ENCODE data around the gene TNFRSF25.

Gene TNFRSF25

DNA sequence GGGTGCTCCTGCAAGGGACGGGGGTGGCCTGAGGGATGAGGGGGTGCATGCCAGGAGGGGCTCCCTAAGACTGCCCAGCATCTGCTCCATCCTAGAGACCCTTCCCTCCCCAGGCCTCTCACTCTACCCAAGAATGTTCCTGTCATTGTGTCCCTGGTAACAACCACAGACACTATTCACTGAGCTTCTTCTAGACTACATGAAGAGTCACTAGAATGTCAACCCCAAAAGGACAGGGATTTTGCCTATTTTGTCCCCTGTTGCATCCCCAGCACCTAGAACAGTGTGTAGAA lies 2.9 kb downstream of the TNFRSF25 start:
- no peak overlapping the region for H3K4me3 ChIP-seq (replicated peaks; ENCODE audit: insufficient read depth, low read length)
- H3K27me3 ChIP-seq (ENCODE audit: insufficient read depth, poor library complexity, severe bottlenecking): peaks cover 50% of the 10 kb centered on the region
- no peak overlapping the region for H3K27ac ChIP-seq (replicated peaks)
- TF ChIP-seq GABPA (IDR thresholded peaks at IDR 0.05; ENCODE audit: low read depth): no peak
- TF ChIP-seq, protein P1, sequence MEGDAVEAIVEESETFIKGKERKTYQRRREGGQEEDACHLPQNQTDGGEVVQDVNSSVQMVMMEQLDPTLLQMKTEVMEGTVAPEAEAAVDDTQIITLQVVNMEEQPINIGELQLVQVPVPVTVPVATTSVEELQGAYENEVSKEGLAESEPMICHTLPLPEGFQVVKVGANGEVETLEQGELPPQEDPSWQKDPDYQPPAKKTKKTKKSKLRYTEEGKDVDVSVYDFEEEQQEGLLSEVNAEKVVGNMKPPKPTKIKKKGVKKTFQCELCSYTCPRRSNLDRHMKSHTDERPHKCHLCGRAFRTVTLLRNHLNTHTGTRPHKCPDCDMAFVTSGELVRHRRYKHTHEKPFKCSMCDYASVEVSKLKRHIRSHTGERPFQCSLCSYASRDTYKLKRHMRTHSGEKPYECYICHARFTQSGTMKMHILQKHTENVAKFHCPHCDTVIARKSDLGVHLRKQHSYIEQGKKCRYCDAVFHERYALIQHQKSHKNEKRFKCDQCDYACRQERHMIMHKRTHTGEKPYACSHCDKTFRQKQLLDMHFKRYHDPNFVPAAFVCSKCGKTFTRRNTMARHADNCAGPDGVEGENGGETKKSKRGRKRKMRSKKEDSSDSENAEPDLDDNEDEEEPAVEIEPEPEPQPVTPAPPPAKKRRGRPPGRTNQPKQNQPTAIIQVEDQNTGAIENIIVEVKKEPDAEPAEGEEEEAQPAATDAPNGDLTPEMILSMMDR (IDR thresholded peaks at IDR 0.05; ENCODE audit: insufficient read depth, low read length): no peak
- no peak for TF ChIP-seq POLR2AphosphoS5 (IDR thresholded peaks at IDR 0.05; ENCODE audit: low read depth)
- TF ChIP-seq, protein P2, sequence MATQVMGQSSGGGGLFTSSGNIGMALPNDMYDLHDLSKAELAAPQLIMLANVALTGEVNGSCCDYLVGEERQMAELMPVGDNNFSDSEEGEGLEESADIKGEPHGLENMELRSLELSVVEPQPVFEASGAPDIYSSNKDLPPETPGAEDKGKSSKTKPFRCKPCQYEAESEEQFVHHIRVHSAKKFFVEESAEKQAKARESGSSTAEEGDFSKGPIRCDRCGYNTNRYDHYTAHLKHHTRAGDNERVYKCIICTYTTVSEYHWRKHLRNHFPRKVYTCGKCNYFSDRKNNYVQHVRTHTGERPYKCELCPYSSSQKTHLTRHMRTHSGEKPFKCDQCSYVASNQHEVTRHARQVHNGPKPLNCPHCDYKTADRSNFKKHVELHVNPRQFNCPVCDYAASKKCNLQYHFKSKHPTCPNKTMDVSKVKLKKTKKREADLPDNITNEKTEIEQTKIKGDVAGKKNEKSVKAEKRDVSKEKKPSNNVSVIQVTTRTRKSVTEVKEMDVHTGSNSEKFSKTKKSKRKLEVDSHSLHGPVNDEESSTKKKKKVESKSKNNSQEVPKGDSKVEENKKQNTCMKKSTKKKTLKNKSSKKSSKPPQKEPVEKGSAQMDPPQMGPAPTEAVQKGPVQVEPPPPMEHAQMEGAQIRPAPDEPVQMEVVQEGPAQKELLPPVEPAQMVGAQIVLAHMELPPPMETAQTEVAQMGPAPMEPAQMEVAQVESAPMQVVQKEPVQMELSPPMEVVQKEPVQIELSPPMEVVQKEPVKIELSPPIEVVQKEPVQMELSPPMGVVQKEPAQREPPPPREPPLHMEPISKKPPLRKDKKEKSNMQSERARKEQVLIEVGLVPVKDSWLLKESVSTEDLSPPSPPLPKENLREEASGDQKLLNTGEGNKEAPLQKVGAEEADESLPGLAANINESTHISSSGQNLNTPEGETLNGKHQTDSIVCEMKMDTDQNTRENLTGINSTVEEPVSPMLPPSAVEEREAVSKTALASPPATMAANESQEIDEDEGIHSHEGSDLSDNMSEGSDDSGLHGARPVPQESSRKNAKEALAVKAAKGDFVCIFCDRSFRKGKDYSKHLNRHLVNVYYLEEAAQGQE (IDR thresholded peaks at IDR 0.05; ENCODE audit: insufficient replicate concordance, low read depth): no peak
- no peak for TF ChIP-seq SPI1 (IDR thresholded peaks at IDR 0.05; ENCODE audit: borderline replicate concordance, low read depth)
- no peak for DNase-seq (ENCODE audit: low read depth in 1 of 2, low spot score in 1 of 2)

DNA sequence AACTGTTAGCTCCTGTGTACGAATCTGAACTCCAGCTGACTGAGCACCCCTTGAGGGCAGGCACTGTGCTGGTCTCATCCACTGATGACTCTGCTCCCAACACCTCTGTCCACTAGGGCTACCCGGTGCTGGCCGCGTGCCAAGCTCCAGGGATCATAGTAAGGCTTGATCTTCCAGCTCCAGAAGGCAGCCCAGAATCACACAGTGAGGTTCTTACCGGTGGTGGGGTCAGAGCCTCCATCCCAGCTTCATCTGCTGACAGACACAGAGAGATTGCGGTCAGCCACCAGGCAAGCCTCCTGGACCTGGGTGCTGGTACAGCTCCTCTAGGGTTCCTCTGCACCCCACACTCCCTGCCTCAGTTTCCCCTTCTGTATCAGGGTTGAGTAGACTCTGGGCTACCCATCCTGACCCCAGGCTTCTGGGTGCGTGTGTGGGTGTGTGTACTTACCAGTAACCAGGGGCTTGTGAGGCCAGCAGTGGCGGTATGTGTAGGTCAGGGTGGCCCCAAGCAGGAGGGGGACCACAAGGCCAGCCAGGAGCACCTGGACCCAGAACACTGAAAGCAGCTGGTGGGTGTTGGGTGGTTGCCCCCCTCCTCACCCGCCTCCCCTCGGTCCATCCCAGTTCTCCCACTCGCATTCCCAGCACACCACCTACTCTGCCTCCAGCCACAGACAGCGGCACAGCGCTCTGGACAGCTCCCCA lies 3.4 kb downstream of the TNFRSF25 start:
- no peak for DNase-seq (ENCODE audit: low read depth in 1 of 2, low spot score in 1 of 2)
- no peak overlapping the region for H3K27ac ChIP-seq (replicated peaks)
- H3K4me3 ChIP-seq (replicated peaks; ENCODE audit: insufficient read depth, low read length): no peak overlapping the region
- peaks cover 50% of the 10 kb centered on the region for H3K27me3 ChIP-seq (ENCODE audit: insufficient read depth, poor library complexity, severe bottlenecking)
- TF ChIP-seq, protein P1 (IDR thresholded peaks at IDR 0.05; ENCODE audit: insufficient read depth, low read length): no peak
- TF ChIP-seq, protein P2 (IDR thresholded peaks at IDR 0.05; ENCODE audit: insufficient replicate concordance, low read depth): no peak
- no peak for TF ChIP-seq SPI1 (IDR thresholded peaks at IDR 0.05; ENCODE audit: borderline replicate concordance, low read depth)
- no peak for TF ChIP-seq GABPA (IDR thresholded peaks at IDR 0.05; ENCODE audit: low read depth)
- TF ChIP-seq POLR2AphosphoS5 (IDR thresholded peaks at IDR 0.05; ENCODE audit: low read depth): no peak

DNA sequence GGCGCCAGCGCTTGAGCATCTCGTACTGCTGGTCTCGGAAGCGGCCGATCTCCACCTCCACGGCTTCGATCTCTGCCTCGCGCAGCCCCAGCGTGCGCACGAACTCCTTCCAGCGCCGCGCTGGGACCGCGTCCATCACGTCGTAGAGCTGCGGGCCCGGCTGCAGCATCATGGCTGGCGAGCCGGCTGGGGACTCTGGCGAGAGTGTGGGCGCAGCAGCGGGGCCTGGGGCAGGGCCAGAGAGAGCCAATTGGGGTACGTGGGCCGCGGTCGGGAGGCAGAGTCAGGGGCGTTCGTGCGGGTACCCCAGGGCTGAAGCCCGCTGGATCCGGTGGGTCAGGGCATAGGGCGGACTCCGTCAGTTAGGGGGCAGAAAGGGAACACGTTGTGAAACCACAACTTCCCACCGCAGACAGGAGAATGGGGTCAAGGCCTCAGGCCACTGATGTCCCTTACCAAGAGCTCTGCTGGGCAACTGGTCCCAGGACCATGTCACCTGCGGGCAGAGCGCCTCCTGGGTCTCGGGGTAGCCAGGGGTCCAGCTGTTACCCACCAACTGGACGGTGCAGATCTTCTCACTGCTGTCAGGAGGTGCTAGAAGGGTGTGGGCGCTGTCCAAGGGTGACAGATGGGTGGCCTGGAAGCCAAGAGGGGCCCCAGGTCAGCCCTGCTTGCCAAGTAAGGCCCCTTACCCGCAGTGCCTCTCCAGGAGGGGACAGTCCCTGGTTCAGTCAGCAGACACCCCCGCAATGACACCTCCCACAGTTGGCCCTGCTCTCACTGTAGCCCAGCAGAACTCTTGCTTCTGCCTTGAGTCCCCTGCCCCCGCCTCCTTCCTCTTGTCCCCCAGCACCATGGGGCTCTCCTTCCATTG lies 4.2 kb downstream of the TNFRSF25 start:
- DNase-seq (ENCODE audit: low read depth in 1 of 2, low spot score in 1 of 2): no peak
- Histone ChIP-seq H3K27me3 (ENCODE audit: insufficient read depth, poor library complexity, severe bottlenecking) (peaks cover 48% of the 10 kb centered on the region), H3K27ac (replicated peaks) (no peak overlapping the region), H3K4me3 (replicated peaks; ENCODE audit: insufficient read depth, low read length) (no peak overlapping the region)
- no peak for TF ChIP-seq GABPA (IDR thresholded peaks at IDR 0.05; ENCODE audit: low read depth)
- no peak for TF ChIP-seq SPI1 (IDR thresholded peaks at IDR 0.05; ENCODE audit: borderline replicate concordance, low read depth)
- TF ChIP-seq, protein P2 (IDR thresholded peaks at IDR 0.05; ENCODE audit: insufficient replicate concordance, low read depth): no peak
- TF ChIP-seq POLR2AphosphoS5 (IDR thresholded peaks at IDR 0.05; ENCODE audit: low read depth): no peak
- TF ChIP-seq, protein P1 (IDR thresholded peaks at IDR 0.05; ENCODE audit: insufficient read depth, low read length): no peak

Measured in HL-60 (cell line).